ENCODE data around the gene PFKP.

Gene PFKP

DNA sequence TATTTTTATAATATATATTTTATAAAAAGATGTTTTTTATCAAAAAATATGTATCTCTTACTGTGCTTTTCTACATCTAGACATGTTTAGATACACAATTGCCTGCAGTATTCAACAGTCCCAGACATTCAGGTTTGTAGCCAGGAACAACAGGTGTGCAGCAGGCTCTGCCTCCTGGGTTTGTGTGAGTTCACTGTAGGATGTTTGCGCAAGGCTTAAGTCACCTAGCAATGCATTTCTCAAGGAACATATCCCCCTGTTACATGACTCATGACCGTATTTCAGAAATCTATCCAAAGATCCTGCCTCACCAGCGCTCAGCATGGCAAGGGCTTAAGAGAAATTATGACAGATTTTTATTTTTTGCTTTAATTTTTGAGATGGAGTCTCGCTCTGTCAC is 63.8 kb downstream of the PFKP start:
- no peak overlapping the region for H3K27ac ChIP-seq
- TF ChIP-seq ZFX (IDR thresholded peaks at IDR 0.05; ENCODE audit: borderline replicate concordance) = no peak
- TF ChIP-seq, protein P1, sequence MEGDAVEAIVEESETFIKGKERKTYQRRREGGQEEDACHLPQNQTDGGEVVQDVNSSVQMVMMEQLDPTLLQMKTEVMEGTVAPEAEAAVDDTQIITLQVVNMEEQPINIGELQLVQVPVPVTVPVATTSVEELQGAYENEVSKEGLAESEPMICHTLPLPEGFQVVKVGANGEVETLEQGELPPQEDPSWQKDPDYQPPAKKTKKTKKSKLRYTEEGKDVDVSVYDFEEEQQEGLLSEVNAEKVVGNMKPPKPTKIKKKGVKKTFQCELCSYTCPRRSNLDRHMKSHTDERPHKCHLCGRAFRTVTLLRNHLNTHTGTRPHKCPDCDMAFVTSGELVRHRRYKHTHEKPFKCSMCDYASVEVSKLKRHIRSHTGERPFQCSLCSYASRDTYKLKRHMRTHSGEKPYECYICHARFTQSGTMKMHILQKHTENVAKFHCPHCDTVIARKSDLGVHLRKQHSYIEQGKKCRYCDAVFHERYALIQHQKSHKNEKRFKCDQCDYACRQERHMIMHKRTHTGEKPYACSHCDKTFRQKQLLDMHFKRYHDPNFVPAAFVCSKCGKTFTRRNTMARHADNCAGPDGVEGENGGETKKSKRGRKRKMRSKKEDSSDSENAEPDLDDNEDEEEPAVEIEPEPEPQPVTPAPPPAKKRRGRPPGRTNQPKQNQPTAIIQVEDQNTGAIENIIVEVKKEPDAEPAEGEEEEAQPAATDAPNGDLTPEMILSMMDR (IDR thresholded peaks at IDR 0.05) = no peak

GRCh38 chr10:3132036-3133025 is 65.0 kb downstream of the PFKP start:
- no peak overlapping the region for H3K27ac ChIP-seq
- TF ChIP-seq ZFX (IDR thresholded peaks at IDR 0.05; ENCODE audit: borderline replicate concordance) = no peak
- TF ChIP-seq, protein P1 (IDR thresholded peaks at IDR 0.05) = no peak

GRCh38 chr10:3133948-3134347 is 66.6 kb downstream of the PFKP start:
- no peak for TF ChIP-seq ZFX (IDR thresholded peaks at IDR 0.05; ENCODE audit: borderline replicate concordance)
- TF ChIP-seq, protein P1 (IDR thresholded peaks at IDR 0.05) = no peak
- no peak overlapping the region for H3K27ac ChIP-seq

DNA sequence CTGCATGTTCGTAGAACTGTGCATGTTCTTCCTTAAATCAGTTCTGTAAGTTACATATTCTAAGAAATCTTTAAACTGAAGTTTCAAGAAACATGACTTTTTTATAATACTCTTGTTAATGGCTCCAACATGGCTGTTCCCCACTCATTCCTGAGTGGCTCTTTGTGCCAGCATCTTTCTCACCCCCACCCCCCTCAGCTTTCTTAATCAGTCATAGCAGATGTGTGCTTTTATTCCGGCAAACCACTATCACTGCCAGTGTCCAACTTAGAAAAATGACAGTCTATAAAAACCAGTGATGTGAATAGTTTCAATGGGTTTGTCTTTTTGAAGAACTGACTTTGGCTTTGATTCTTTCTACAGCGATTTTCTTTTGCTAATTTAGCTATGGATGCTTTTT is 67.7 kb downstream of the PFKP start:
- no peak for TF ChIP-seq ZFX (IDR thresholded peaks at IDR 0.05; ENCODE audit: borderline replicate concordance)
- TF ChIP-seq, protein P1 (IDR thresholded peaks at IDR 0.05) = no peak
- no peak overlapping the region for H3K27ac ChIP-seq

DNA sequence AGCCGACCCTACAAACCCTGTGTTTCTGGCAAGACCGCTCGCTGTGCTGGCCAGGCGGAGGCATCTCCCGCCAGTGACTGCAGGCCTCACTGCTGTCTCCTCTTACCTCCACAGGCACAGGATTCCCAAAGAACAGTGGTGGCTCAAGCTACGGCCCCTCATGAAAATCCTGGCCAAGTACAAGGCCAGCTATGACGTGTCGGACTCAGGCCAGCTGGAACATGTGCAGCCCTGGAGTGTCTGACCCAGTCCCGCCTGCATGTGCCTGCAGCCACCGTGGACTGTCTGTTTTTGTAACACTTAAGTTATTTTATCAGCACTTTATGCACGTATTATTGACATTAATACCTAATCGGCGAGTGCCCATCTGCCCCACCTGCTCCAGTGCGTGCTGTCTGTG is 69.0 kb downstream of the PFKP start:
- TF ChIP-seq, protein P1 (IDR thresholded peaks at IDR 0.05) = no peak
- no peak for TF ChIP-seq ZFX (IDR thresholded peaks at IDR 0.05; ENCODE audit: borderline replicate concordance)
- H3K27ac ChIP-seq = no peak overlapping the region

DNA sequence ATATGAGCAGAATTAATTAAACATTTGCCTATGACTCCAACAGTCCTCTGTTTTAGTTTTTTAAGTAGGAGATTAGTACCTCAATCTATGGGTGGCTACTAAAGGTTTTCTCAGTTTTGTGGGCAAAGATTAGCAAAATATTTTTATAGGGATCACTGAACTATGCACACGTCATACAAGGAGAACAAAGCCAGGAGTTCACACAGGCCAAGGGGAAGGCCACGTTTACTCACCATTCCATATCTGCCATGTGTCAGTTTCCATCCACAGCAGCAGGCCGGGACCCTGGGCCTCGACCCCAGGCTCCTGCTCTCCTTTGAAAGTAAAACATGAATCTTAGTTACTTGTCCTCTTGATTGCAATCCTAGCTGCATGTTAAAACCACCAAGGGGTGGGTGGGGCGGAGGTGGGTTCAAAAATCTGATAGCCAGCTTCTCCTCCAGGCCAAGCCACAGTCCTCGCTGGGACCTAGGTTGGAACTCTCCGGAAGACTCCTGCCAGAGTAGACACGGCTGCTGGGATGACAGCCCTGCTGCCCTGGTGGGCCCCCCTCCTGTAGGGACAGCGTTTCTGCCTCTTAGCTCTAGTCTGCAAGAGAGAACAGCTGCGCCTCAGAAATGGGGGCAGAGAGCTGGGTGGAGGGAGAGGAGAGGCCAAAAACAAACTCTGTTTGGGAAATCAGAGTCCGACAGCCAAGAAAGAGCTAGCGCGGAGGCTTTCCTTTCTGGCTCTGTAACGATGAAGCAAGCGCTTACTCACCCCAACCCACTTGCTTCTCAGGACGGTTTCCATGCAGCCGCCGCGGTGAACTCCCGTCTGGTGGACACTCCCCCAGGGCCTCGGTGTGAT is 69.6 kb downstream of the PFKP start:
- no peak overlapping the region for H3K27ac ChIP-seq
- TF ChIP-seq, protein P1 (IDR thresholded peaks at IDR 0.05) = no peak
- no peak for TF ChIP-seq ZFX (IDR thresholded peaks at IDR 0.05; ENCODE audit: borderline replicate concordance)
